HUES6 (cell line): ENCODE results near the gene PLXND1.

Experiments used
- H3K27ac ChIP-seq: 2 replicates; pipeline ENCODE4 v1.7.0; 2013; ENCODE audit warnings: low read depth, mild to moderate bottlenecking, low read length, inconsistent platforms
- H3K27me3 ChIP-seq: 2 replicates; pipeline ENCODE4 v1.6.1; 2013; ENCODE audit warnings: low read length; ENCODE audit not compliant: control insufficient read depth, insufficient read depth
- H3K36me3 ChIP-seq: 2 replicates; pipeline ENCODE4 v1.6.1; 2013; ENCODE audit warnings: low read length; ENCODE audit not compliant: control insufficient read depth, insufficient read depth
- H3K4me1 ChIP-seq: 2 replicates; pipeline ENCODE4 v1.6.1; 2013; ENCODE audit warnings: low read length; ENCODE audit not compliant: control insufficient read depth, insufficient read depth
- H3K4me3 ChIP-seq: 2 replicates; pipeline ENCODE4 v1.5.1; 2013; ENCODE audit warnings: low read depth, low read length
- H3K9ac ChIP-seq: one replicate; pipeline ENCODE4 v1.6.1; 2013; ENCODE audit warnings: mild to moderate bottlenecking, low read length
- H3K9me3 ChIP-seq: 2 replicates; pipeline ENCODE4 v1.6.1; 2013; ENCODE audit warnings: low read depth, low read length; ENCODE audit not compliant: control insufficient read depth, insufficient read depth

PLXND1 gene

GRCh38 chr3:129627350-129628168 is 21.1 kb upstream of the PLXND1 start:
- H3K9me3 ChIP-seq = no peaks in the 10 kb centered on the region
- no peaks in the 10 kb centered on the region for H3K36me3 ChIP-seq
- peaks cover 29% of the 10 kb centered on the region for H3K4me1 ChIP-seq
- peak overlapping the region; percentile 90; the same call in 1 of the 2 replicates for H3K27ac ChIP-seq
- H3K9ac ChIP-seq = peak overlapping the region; percentile 93
- H3K27me3 ChIP-seq = no peaks in the 10 kb centered on the region
- H3K4me3 ChIP-seq = peak overlapping the region; percentile 72

- peak overlapping the region; percentile 90; the same call in 1 of the 2 replicates for H3K27ac ChIP-seq
These were observed 20.4 kb upstream of the PLXND1 start for GRCh38 chr3:129626744-129627349.

GRCh38 chr3:129625072-129625874 is 18.8 kb upstream of the PLXND1 start:
- Histone ChIP-seq H3K4me3 (no peak overlapping the region), H3K27me3 (no peaks in the 10 kb centered on the region), H3K9ac (peak overlapping the region; percentile 40), H3K27ac (no peak overlapping the region), H3K4me1 (peaks cover 31% of the 10 kb centered on the region), H3K36me3 (no peaks in the 10 kb centered on the region), H3K9me3 (no peaks in the 10 kb centered on the region)

More at GRCh38 chr3:129626744-129627349, 20.4 kb upstream of the PLXND1 start:
- no peaks in the 10 kb centered on the region for H3K9me3 ChIP-seq
- H3K4me1 ChIP-seq = peaks cover 31% of the 10 kb centered on the region
- H3K4me3 ChIP-seq = peak overlapping the region; percentile 72
- peak overlapping the region; percentile 93 for H3K9ac ChIP-seq
- no peaks in the 10 kb centered on the region for H3K36me3 ChIP-seq
- H3K27me3 ChIP-seq = no peaks in the 10 kb centered on the region

- Histone ChIP-seq H3K4me1 (peaks cover 31% of the 10 kb centered on the region), H3K27ac (no peak overlapping the region), H3K9ac (no peak overlapping the region)
These were observed 18.0 kb upstream of the PLXND1 start for GRCh38 chr3:129624347-129625071.

GRCh38 chr3:129623447-129624118 is 17.1 kb upstream of the PLXND1 start:
- Histone ChIP-seq H3K36me3 (no peaks in the 10 kb centered on the region), H3K4me1 (peaks cover 37% of the 10 kb centered on the region), H3K27ac (no peak overlapping the region)

More at GRCh38 chr3:129624347-129625071, 18.0 kb upstream of the PLXND1 start:
- Histone ChIP-seq H3K36me3 (no peaks in the 10 kb centered on the region), H3K4me3 (no peak overlapping the region), H3K9me3 (no peaks in the 10 kb centered on the region), H3K27me3 (no peaks in the 10 kb centered on the region)

GRCh38 chr3:129622933-129623332 is 16.5 kb upstream of the PLXND1 start:
- Histone ChIP-seq H3K9ac (no peak overlapping the region), H3K4me3 (no peak overlapping the region)

More at GRCh38 chr3:129623447-129624118, 17.1 kb upstream of the PLXND1 start:
- no peak overlapping the region for H3K4me3 ChIP-seq
- no peaks in the 10 kb centered on the region for H3K9me3 ChIP-seq
- H3K9ac ChIP-seq = no peak overlapping the region
- no peaks in the 10 kb centered on the region for H3K27me3 ChIP-seq

GRCh38 chr3:129622226-129622874 is 15.9 kb upstream of the PLXND1 start:
- H3K4me1 ChIP-seq = peaks cover 38% of the 10 kb centered on the region
- H3K9ac ChIP-seq = no peak overlapping the region

More at GRCh38 chr3:129622933-129623332, 16.5 kb upstream of the PLXND1 start:
- Histone ChIP-seq H3K27me3 (no peaks in the 10 kb centered on the region), H3K4me1 (peaks cover 38% of the 10 kb centered on the region), H3K36me3 (no peaks in the 10 kb centered on the region), H3K27ac (no peak overlapping the region), H3K9me3 (no peaks in the 10 kb centered on the region)

GRCh38 chr3:129621626-129622225 is 15.2 kb upstream of the PLXND1 start:
- no peak overlapping the region for H3K4me3 ChIP-seq
- H3K27ac ChIP-seq = no peak overlapping the region
- H3K4me1 ChIP-seq = peaks cover 38% of the 10 kb centered on the region
- H3K36me3 ChIP-seq = no peaks in the 10 kb centered on the region
- H3K9ac ChIP-seq = no peak overlapping the region
- no peaks in the 10 kb centered on the region for H3K27me3 ChIP-seq
- no peaks in the 10 kb centered on the region for H3K9me3 ChIP-seq

More at GRCh38 chr3:129622226-129622874, 15.9 kb upstream of the PLXND1 start:
- H3K36me3 ChIP-seq = no peaks in the 10 kb centered on the region
- no peak overlapping the region for H3K4me3 ChIP-seq
- H3K9me3 ChIP-seq = no peaks in the 10 kb centered on the region
- no peaks in the 10 kb centered on the region for H3K27me3 ChIP-seq
- no peak overlapping the region for H3K27ac ChIP-seq

- Histone ChIP-seq H3K4me1 (peaks cover 33% of the 10 kb centered on the region), H3K27ac (no peak overlapping the region), H3K9ac (no peak overlapping the region), H3K9me3 (no peaks in the 10 kb centered on the region), H3K4me3 (no peak overlapping the region), H3K36me3 (no peaks in the 10 kb centered on the region), H3K27me3 (no peaks in the 10 kb centered on the region)
These were observed 14.5 kb upstream of the PLXND1 start for GRCh38 chr3:129620828-129621559.
